GM21515 (cell line): ENCODE results near the gene SLC2A9.

Experiments
- ATAC-seq: cut with Tn5 transposase; IDR thresholded peaks from one replicate; pipeline ENCODE4 v1.9.1; 2021; ENCODE audit not compliant: unreplicated experiment

The SLC2A9 gene

DNA sequence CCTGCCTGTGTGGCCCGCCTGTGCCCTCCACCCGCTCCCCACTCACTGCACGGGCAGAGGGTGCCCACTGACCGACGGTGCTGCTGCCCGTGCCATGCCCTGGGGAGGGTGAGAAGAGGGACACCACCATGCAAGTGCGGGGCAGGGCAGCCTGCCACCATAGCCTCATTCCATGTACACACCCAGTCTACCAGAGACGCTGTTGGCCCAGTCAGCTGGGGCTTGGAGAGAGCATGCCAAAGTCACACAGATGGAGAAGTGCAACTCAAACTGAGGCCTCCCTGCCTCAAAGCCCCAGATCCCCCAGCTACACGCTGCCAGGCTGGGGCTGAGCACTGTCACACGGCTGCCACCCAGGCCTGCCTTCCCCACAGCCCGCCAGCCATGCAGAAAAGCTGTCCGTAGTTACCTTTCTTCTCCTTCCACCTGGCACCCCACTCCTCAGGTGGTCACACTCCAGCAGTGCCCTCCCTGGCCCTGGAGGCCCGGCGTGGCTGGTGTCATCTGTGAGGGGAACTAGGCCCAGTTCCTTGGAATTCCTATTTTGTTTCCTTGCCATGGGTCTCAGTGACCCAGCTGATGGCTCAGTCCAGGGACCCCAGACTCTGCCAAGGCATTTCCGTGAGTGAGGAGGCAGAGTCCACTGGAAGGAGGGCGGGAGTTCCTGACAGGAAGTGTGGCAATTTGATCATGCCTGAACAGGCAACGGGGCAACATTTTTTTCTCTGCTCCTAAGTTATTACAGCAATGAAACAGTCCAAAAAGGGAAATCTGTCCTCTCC, at the start of gene SLC2A9:
SLC2A9 (minus strand) TSS at position 627 of the 782 bp plus-strand sequence; CDS start at position 559, 68 bp downstream.
- no peak for ATAC-seq

DNA sequence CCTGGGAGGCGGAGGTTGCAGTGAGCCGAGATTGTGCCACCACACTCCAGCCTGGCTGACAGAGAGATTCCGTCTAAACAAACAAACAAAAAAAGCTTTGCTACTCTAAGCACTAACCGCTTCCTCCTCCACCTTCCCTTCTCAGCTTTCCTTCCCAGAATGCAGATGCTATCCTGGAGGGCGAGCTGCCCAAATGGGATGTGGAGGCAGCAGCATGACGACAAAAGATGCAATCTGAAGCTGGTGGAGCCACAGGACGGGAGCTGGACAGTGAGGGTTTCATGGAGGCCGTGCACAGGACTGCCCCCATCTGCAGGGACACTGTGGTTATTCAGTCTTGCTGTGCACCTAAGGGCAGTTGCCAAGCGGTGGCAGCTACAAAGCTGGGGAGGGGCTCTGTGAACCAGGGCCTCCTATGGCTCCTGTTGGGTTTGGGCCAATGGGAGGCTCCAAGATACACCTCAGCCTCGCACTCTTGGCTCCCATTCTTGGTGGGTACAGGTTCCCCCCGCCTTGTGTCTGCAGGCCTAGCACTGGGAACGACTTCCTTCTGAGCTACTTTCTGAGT, 47.9 kb upstream of the SLC2A9 start:
- ATAC-seq, result no peak

DNA sequence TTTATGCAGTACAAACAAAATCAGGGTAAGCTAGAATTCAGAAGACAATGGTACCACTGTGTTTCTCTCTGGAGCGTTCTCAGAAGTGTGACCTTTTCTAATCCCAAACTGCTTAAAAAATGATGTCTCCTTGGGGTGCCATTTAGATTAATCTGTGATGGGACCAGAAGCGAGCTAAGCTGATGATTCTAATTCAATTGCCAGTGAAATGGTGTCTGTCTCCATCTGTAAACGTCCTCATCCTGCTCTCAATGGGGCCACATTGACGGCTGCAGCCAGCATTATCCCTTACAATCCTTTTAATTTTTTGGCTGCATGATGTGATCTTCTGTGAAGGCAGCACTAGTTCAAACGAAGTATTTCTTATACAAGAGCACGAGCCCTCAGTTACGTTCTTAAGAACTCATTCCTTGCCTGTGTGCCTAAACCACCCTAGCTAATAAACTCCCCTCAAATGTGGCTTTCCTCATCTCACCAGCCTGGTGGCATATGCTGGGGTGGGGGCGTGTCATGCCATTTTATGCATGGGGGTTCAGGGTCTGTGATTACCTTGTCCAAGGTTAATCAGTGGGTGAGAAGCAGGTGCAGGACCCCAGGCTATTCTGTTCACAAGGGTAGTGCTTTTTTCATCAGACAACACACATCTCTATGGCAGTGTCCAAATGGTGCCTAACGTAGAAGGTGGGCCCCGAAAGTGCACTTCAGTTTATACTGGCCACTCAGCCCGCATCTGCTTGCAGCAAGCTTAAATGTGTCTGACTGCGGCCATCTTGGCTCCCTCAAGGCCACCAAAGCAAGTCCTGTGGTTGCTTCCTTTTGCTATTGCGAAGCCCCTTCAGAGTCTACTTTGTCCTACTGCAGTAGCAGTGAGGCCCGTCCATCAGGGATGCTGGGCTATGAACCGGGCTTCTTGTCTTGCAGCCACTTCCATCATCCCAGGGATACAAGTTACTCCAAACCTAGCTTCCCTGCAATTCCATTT, 45.7 kb upstream of the SLC2A9 start:
- ATAC-seq, result no peak

DNA sequence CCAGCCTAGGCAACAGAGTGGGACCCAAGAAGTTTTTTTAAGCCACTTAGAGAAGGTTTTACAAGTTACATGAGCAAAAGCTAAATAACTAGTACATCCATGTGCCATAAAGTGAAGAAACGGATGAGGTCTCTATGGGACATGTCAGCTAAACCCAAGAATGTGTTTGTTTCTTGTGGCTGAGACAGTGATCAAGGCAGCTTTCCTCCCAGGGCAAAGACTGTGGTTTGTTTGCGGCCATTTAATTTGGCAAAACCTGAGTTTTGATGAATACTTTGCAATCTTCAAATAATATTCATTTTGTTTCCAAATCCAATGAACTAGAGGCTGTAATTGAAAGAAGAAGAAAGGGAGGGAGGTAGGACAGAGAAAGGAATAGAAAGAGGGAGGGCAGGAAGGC, 44.9 kb upstream of the SLC2A9 start:
- ATAC-seq, result no peak

DNA sequence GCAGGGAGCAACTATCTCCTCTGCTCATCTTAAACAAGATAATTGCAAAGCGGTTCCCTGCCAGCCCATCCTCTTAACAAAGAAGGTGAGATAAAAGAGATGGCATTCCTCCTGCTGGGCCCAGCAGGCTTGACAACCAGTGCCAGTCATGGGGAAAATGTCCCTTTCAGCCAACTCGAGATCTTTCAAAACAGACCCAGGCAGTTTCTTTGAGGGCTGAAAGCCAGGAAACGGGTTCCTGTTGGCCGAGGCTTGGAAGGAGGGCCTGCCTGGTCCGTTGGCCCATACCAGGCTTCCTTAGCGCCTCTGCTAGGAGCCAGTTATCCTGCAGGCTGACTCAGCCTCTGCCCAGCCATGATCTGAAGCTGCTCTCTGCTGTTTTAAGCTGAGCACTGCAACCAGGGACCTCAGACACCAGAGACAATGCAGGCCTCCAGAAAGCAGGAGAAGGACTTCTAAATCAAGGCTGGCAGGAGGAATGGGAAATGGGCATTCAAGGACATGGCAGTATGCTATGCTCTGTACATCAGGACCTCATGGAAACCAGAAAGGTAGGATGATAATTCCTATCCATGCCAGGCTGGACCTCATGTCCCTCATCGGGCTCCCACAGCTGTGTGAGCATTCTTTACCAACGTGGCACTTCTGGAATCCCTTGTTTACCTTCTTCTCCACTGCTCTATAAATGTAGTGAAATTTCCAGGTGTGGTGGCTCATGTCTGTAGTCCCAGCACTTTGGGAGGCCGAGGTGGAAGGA, 42.4 kb upstream of the SLC2A9 start:
- no peak for ATAC-seq

DNA sequence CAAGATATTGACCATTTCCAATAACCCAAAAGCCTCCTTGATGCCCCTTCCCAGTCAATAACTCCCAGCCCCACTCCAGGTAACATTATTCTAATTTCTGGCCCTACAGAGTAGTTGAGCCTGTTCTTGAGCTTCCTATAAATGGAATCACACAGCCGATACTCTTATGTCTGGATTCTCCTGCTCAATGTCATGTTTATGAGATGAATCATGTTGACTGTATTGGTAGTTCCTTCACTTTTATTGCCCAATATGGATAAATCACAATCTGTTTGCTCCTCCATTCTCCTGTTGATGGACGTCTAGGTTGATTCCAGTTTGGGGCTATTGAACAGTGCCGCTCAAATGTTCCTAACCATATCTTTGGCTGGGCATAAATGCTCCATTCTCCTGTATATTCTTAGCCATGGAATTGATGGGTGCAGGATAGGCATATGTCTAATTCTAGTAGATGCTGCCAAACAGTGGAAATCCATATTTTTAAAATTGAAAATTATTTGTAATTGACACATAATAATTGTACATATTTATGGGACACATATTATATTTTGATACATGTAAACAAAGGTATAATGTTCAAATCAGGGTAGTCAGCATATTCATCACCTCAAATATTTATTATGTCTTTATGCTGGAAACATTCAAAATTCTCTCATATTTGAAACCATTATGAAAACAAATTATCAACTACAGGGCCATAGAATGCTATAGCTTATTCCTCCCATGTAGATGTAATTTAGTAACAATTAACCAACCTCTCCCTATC, 40.5 kb upstream of the SLC2A9 start:
- no peak for ATAC-seq

DNA sequence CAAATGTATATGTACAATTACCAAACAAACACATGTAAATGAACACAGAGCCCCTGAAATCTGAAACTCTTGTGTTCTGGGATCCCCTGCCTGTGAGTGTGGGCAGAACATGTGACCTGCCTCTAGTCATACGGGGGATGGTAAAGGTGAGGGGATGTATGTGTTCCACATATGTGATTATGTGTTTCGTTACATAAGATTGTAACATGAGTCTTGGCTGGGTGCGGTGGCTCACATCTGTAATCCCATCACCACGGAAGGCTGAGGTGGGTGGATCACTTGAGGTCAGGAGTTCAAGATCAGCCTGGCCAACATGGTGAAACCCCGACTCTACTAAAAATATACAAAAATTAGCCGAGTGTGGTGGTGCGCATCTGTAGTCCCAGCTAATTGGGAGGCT, 37.1 kb upstream of the SLC2A9 start:
- no peak for ATAC-seq

DNA sequence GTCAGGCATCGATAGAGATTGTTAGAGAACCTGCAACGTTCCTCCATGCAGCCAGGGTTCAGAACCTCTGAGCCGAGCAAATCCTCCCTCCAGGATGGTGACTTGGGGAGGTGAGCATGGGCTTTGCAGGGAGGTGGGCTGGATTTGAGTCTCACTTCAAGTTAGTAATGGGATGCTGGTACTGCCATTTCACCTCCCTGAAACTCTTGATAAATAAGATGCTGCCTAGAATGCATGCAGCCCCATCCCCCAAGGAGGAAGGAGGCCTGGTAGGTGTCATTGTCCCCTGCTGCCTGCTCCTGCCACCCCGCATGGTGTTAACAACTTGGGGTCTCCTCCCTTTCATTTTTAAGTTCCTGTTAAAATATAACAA, 35.7 kb upstream of the SLC2A9 start:
- ATAC-seq, result no peak

DNA sequence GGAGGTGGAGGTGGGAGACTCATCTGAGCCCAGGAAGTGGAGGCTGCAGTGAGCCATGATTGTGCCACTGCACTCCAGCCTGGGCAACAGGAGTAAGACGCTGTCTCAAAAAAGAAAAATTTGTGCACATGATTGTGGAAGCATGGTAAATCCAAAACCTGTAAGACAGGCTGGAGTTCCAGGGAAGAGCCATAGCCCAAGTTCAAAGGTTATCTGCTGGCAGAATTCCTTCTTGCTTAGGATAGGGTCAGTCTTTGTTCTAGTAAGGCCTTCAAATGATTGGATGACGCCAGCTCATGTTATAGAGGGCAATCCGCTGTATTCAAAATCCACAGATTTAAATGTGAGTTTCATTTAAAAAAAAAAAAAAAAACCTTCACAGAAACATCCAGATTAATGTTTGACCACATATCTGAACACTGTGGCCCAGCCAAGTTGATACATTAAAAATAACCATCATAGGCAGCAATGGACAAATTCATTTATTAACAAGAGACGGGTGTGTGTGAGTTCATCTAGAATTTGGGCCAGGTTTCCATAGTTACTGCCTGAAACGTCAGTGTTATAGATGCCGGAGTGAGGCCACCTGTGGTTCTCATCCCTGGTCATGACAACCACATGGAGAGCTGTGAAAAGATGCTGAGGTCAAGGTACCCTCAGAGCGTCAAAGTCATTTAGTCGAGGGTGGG, 35.2 kb upstream of the SLC2A9 start:
- ATAC-seq, result no peak

DNA sequence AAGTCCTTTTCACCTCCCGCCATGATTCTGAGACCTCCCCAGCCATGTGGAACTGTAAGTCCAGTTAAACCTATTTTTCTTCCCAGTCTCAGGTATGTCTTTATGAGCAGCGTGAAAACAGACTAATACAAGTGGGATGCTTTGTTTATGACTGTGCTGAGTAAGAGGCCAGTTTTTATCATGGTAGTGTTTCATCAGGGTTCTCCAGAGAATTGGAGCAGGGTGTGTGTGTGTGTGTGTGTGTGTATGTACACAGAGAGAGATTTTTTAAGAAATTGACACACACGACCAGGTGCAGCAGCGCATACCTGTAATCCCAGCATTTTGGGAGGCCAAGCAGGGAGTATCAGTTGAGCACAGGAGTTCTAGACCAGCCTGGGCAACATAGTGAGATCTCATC, 34.6 kb upstream of the SLC2A9 start:
- no peak for ATAC-seq

DNA sequence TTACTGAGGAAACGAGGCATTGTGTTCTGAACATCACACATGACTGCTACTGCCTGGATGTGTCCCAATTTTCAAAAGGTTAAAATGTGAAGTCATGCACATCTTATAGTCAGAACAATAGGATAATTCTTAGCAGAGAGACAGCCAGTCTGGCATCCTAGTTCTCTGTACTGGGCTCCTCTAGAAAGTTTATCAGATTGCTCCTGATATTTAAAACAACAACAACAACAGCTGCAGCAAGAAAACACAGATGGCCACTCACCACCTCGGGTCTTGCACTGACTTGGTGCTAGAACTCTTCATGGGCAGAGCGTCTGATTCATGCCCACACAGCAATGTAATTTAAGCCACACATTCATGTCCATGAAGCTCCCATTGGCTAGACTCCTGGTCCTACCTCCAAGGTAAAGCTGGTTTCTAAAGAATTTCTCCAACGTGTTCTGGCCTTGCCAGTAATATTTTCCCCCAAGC, 33.3 kb upstream of the SLC2A9 start:
- no peak for ATAC-seq

DNA sequence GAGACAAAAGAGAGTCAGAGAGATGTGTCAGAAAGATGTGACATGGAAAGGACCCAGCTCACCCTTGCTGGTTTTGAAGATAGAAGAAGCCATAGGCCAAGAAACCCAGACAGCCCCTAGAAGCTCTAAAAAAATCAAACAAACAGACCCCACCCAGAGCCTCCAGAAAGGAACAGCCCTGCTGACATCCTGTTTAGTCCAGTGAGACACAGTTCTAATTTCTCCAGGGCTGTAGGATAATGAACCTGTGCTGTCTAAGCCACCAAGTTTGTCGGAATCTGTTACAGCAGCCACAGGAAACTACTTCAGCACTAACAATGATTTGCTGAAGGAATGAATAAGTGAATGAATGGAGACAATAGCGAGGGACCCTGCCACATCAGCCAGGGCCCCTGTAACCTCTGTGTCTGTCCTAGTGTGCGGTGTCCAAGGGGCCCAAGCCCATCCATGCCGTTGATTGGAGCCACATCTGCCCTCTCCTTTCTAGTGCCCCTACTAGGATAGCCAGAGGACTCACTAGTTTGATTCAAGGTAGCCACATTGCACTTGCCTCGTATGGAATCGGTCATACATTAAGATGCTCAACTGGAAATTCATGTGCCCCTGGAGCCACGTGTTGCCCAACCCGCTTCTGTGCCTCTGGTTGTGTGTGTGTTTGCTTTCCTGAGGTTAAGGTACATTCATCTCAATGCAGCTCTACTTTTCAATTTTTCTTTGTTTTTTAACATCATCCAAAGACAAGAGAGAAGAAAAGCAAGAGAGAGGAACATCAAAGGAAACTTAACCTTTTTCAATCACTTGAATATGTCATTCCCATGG, 32.5 kb upstream of the SLC2A9 start:
- ATAC-seq, result no peak

DNA sequence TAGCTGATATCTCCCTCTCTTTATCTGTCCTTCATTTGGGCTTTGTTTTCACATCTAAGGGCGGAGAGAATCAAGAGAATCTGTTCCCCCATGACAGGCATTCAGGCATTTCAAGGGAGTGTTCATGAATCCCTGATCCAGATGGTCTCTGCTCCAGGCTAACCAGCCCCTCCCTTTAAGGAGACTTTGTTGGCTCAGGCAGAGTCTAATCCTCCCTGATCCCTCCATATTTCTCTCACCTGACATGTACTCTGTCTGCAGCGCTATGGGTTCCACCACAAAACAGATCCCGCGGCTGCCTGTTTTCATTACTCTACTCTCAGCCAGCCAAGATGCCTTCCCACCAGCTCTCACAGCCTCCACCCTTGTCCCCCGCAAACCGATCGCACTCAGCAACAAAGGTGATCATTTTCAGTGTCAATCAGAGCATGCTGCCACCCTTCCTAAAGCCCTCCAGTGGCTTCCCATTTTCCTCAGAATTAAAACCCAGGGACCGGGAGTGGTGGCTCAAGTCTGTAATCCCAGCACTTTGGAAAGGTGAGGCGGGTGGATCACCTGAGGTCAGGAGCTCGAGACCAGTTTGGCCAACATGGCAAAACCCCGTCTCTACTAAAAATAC, 30.3 kb upstream of the SLC2A9 start:
- ATAC-seq, result no peak

DNA sequence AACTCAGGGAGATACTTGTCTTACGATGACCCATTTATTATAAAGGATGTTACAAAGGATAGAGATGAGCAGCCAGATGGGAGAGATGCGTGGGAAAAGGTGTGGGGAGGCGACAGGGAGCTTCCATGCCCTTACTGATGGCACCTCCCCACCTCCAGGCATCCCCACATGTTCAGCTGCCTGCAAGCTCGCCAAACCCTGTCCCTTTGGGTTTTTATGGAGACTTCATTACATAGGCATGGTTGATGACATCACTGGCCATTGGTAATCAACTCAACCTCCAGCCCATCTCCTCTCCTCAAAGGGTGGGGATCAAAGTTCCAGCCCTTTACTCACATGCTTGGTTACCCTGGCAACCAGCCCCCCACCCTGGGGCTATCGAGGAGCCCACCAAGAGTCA, 29.4 kb upstream of the SLC2A9 start:
- ATAC-seq, result no peak

DNA sequence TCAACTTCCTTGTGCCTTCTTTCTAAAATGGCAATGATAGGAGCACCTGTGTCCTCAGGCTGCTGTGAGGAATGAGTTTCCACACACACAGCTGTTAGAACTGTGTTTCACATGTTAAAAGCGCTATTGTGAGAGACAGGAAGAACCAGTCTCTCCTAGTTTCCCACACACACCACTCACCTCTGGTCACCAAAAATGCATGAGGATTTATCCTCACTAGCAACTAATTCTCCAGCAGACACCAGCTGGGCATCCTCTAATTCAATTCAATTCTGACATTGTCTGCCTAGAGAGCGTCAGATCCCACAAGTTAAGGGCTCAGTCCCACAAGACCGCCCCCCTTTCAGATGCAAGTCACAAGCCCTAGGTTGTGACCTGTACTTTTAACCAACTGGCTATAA, 29.0 kb upstream of the SLC2A9 start:
- ATAC-seq, result no peak

DNA sequence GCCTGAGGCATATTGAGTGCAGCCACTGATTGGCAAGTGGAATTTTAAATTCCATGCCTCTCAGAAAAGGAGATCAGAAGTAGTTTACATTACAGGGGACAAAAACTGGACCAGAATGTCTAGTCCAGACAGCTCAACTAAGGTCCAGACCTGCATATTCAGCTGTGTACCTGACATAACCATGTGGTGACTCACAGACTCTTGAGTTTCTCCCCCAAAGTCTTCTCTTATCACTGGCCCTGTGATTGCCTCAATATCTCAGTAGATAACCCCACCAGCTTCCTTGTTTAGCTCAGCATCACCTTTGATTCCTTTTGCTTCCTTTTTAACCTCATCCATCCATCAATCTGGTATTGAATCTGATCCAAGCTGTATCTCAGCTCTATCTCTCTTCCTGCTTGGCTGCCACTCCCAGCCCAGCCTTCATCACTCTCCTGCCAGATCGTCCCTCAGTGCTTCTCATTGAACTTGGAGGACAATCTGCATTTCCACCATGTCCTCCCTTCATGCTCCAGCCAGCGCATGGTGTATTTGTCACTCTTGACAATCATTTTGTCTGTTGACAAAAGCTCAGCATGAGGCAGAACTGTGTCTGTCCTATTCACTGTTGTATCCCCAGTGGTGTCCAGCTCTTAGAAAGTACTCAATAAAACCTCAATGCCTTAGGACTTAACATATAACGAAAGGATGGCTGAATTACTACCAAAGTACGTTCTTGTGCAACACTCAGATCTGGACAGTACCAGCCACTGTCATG, 27.8 kb upstream of the SLC2A9 start:
- no peak for ATAC-seq

DNA sequence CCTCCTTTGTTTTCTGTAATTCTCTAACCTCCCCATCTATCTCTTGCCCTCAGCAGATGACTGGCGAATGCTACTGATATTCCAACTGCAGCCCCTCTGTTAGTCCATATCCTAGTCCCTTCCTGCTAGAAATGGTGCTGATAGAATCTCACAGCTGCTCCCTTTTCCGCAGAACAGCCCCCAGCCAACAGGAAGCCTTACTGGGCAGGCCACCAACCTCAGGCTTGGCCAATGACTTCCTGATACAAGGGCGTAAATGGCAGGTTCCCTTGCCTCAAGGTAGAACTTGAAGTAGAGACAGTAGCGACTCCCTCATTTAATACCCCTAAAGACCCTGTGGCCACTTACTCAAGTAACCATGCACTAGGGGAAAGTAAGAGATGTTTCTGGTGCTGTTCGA, 26.7 kb upstream of the SLC2A9 start:
- ATAC-seq, result no peak

DNA sequence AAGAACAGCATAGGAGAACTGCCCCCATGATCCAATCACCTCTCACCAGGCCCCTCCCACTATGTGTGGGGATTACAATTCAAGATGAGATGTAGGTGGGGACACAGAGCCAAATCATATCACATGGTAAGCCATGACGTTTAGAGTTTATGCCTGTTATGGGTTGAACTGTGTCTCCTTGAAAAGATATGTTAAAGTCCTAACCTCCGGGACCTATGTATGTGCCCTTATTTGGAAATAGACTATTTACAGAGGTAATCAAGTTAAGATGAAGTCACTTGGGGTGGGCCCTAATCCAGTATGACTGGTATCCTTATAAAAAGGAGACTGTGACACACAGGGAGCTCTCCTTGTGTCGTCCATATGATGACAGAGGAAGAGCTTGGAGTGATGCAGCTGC, 25.2 kb upstream of the SLC2A9 start:
- ATAC-seq, result no peak
